GM13977 (cell line): ENCODE results near the gene LRRC17.
"Not testable (repeated sequence)": the region's sequence is repeated elsewhere in the genome, so short reads cannot be mapped to it uniquely, and the experiment has no call there.

ENCODE experiments used
- DNase-seq: peaks from one replicate; pipeline ENCODE4 v3.0.0; 2012; ENCODE audit warnings: low spot score
- CTCF ChIP-seq: IDR thresholded peaks from 2 replicates; pipeline ENCODE4 v1.5.1; 2012; ENCODE audit warnings: mild to moderate bottlenecking, control low read depth; ENCODE audit not compliant: insufficient read depth; ENCODE audit errors: extremely low read depth, missing control alignments
- in situ Hi-C: fragments of 300-500 bp; cut with MboI; formaldehyde crosslinking; loops from one replicate; pipeline ENCODE4 v1.12.0; 2022; ENCODE audit warnings: low sequenced_read_pairs, low pct_unique_long_range_greater_than_20kb, mixed read lengths, inconsistent platforms; ENCODE audit not compliant: unreplicated experiment

Gene LRRC17

GRCh38 chr7:102897211-102897631 lies 15.6 kb upstream of the LRRC17 start:
- TF ChIP-seq CTCF: no peak
- in situ Hi-C loops: no loop called here
- no peak for DNase-seq

GRCh38 chr7:102897856-102898531 lies 14.8 kb upstream of the LRRC17 start:
- no peak for TF ChIP-seq CTCF
- in situ Hi-C loops: no loop called here
- DNase-seq: no peak

GRCh38 chr7:102898532-102898859 lies 14.3 kb upstream of the LRRC17 start:
- in situ Hi-C loops: no loop called here
- TF ChIP-seq CTCF: no peak
- no peak for DNase-seq

- DNase-seq, in situ Hi-C loops: not testable (repeated sequence)
Measured at GRCh38 chr7:102902052-102902451, 10.7 kb upstream of the LRRC17 start.

- in situ Hi-C loops, DNase-seq: not testable (repeated sequence)
Measured at GRCh38 chr7:102903576-102903975, 9.2 kb upstream of the LRRC17 start.

GRCh38 chr7:102908676-102909075 lies 4.1 kb upstream of the LRRC17 start:
- no peak for DNase-seq
- no peak for TF ChIP-seq CTCF
- in situ Hi-C loops: no loop called here

GRCh38 chr7:102913826-102914225 lies 1.0 kb downstream of the LRRC17 start:
- in situ Hi-C loops: no loop called here
- no peak for TF ChIP-seq CTCF
- no peak for DNase-seq

GRCh38 chr7:102914585-102914984 lies 1.8 kb downstream of the LRRC17 start:
- DNase-seq: no peak
- in situ Hi-C loops: no loop called here
- no peak for TF ChIP-seq CTCF
